ENCODE measurements around the gene SLCO4C1.

Gene SLCO4C1

DNA sequence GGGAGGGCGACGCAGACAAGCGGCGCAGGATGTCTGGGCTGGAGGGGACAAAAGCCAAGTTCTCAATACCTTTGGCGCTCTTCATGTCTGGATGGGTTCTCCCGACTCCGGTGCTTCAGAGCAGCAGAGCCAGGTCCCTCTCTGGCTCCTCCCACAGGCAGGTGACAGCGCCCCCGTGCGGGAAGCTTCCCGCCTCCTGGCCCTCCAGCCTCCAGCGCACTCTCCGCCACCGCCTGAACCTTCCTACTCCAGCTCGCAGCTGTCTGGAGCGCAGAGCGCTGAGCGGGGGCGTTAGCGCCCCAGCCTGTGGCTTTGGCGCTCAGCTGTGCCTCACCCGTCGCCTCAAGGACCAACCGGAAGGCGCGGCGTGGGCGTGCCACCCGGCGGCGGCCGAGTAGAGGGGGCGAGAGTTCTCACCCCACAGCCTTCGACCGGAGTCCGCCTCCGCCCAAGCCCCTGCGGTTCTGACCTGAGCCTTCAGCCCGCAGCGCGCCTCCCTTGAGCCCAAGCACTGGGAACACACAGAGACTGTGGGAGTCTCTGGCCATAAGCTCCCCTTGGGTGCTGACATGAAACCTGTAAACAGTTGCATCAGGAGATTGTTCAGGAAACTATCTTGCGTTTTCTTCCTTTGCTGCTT lies at the start of gene SLCO4C1 (continued):
- peak; percentile 30; the same call in 1 of the 2 replicates for TF ChIP-seq ZSCAN30 (tag by site-specific recombination; IDR thresholded peaks at IDR 0.05)
- no peak for TF ChIP-seq ZNF423 (tag by site-specific recombination; IDR thresholded peaks at IDR 0.05)
- TF ChIP-seq ZNF777 (tag by site-specific recombination; IDR thresholded peaks at IDR 0.05; ENCODE audit: borderline replicate concordance) = no peak
- no peak for TF ChIP-seq ZNF112 (tag by site-specific recombination; IDR thresholded peaks at IDR 0.05)
- no peak for TF ChIP-seq ZSCAN23 (tag by site-specific recombination; IDR thresholded peaks at IDR 0.05)
- no peak for TF ChIP-seq ZNF596 (tag by site-specific recombination; IDR thresholded peaks at IDR 0.05)
- TF ChIP-seq ZNF2 (tag by site-specific recombination; IDR thresholded peaks at IDR 0.05) = peak; percentile 73; the same call in 1 of the 2 replicates
- peak; percentile 77; the same call in 1 of the 2 replicates for TF ChIP-seq KLF16 (tag by site-specific recombination; IDR thresholded peaks at IDR 0.05)
- TF ChIP-seq MYNN (tag by site-specific recombination; IDR thresholded peaks at IDR 0.05; ENCODE audit: borderline replicate concordance) = no peak
- TF ChIP-seq ZNF510 (tag by site-specific recombination; IDR thresholded peaks at IDR 0.05; ENCODE audit: insufficient replicate concordance) = no peak
- no peak for TF ChIP-seq ATF2 (tag by site-specific recombination; IDR thresholded peaks at IDR 0.05; ENCODE audit: low read depth)
- TF ChIP-seq AEBP2 (tag by site-specific recombination; IDR thresholded peaks at IDR 0.05; ENCODE audit: borderline replicate concordance) = no peak
- no peak for TF ChIP-seq ZNF48 (tag by site-specific recombination; IDR thresholded peaks at IDR 0.05)
- no peak for TF ChIP-seq ZNF155 (tag by site-specific recombination; IDR thresholded peaks at IDR 0.05)
- TF ChIP-seq GLIS2 (tag by site-specific recombination; IDR thresholded peaks at IDR 0.05) = peak; percentile 98
- TF ChIP-seq ZNF830 (tag by site-specific recombination; IDR thresholded peaks at IDR 0.05; ENCODE audit: low read depth) = no peak
- TF ChIP-seq ZNF548 (tag by site-specific recombination; IDR thresholded peaks at IDR 0.05) = no peak
- no peak for TF ChIP-seq ZBTB48 (tag by site-specific recombination; IDR thresholded peaks at IDR 0.05)
- 0 out of 2 replicates have a peak, but pooled peaks have one; percentile 20 for TF ChIP-seq HOXD13 (CRISPR knock-in tag; IDR thresholded peaks at IDR 0.05; ENCODE audit: borderline replicate concordance)
- TF ChIP-seq ZNF449 (tag by site-specific recombination; IDR thresholded peaks at IDR 0.05) = peak; percentile 65
- TF ChIP-seq SCRT2 (tag by site-specific recombination; IDR thresholded peaks at IDR 0.05) = peak; percentile 96
- TF ChIP-seq KLF17 (tag by site-specific recombination; IDR thresholded peaks at IDR 0.05) = no peak; the same call in 1 of the 2 replicates
- TF ChIP-seq, protein P1, sequence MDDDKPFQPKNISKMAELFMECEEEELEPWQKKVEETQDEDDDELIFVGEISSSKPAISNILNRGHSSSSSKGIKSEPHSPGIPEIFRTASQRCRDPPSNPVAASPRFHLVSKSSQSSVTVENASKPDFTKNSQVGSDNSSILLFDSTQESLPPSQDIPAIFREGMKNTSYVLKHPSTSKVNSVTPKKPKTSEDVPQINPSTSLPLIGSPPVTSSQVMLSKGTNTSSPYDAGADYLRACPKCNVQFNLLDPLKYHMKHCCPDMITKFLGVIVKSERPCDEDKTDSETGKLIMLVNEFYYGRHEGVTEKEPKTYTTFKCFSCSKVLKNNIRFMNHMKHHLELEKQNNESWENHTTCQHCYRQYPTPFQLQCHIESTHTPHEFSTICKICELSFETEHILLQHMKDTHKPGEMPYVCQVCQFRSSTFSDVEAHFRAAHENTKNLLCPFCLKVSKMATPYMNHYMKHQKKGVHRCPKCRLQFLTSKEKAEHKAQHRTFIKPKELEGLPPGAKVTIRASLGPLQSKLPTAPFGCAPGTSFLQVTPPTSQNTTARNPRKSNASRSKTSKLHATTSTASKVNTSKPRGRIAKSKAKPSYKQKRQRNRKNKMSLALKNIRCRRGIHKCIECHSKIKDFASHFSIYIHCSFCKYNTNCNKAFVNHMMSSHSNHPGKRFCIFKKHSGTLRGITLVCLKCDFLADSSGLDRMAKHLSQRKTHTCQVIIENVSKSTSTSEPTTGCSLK (tag by site-specific recombination; IDR thresholded peaks at IDR 0.05) = no peak
- TF ChIP-seq ZNF76 (tag by site-specific recombination; IDR thresholded peaks at IDR 0.05; ENCODE audit: borderline replicate concordance, low read depth) = no peak
- no peak for TF ChIP-seq ZNF555 (tag by site-specific recombination; conservative IDR thresholded peaks at IDR 0.05)
- TF ChIP-seq ZNF544 (tag by site-specific recombination; IDR thresholded peaks at IDR 0.05) = no peak
- TF ChIP-seq ZNF704 (tag by site-specific recombination; IDR thresholded peaks at IDR 0.05) = no peak
- TF ChIP-seq ZNF362 (tag by site-specific recombination; IDR thresholded peaks at IDR 0.05) = 0 out of 2 replicates have a peak, but pooled peaks have one; percentile 40
- TF ChIP-seq RBAK (tag by site-specific recombination; IDR thresholded peaks at IDR 0.05) = no peak
- 0 out of 2 replicates have a peak, but pooled peaks have one; percentile 7 for TF ChIP-seq ZFP3 (tag by site-specific recombination; IDR thresholded peaks at IDR 0.05; ENCODE audit: low read depth)

All from HEK293 (cell line).